HepG2 (cell line): ENCODE results near the gene SH2D3C. TPM values are rescaled to one million over a fixed set of nuclear protein-coding genes. Genes with fewer than 3 reads are reported as not detected.

Source experiments
- RBM39 ChIP-seq: fragments of 200-400 bp; formaldehyde crosslinking; IDR thresholded peaks from one replicate; pipeline ENCODE4 v1.6.1; 2018; ENCODE audit warnings: antibody characterized with exemption, mild to moderate bottlenecking, low read depth, low read length; ENCODE audit not compliant: poor library complexity, severe bottlenecking
- RNF2 ChIP-seq: fragments of 450-650 bp; conservative IDR thresholded peaks from 2 replicates; pipeline ENCODE4 v1.6.1; 2016; ENCODE audit warnings: low read depth
- SALL1 ChIP-seq: sonication (generic); formaldehyde crosslinking; IDR thresholded peaks from 2 replicates; pipeline ENCODE4 v1.8.0; 2022; ENCODE audit warnings: mild to moderate bottlenecking, missing genetic modification reagents
- SKI ChIP-seq: fragments of 450-650 bp; IDR thresholded peaks from one replicate; pipeline ENCODE4 v1.6.1; 2018; ENCODE audit warnings: mild to moderate bottlenecking; ENCODE audit not compliant: partially characterized antibody
- SP5 ChIP-seq: IDR thresholded peaks from 2 replicates; pipeline ENCODE4 v1.6.1; 2016; ENCODE audit warnings: low read depth, borderline replicate concordance
- ZNF224 ChIP-seq: sonication (generic); formaldehyde crosslinking; IDR thresholded peaks from 2 replicates; pipeline ENCODE4 v1.5.0; 2020; ENCODE audit warnings: mild to moderate bottlenecking, missing genetic modification reagents
- ZNF274 ChIP-seq: sonication (generic); formaldehyde crosslinking; IDR thresholded peaks from 2 replicates; pipeline ENCODE4 v1.5.1; 2020; ENCODE audit warnings: mild to moderate bottlenecking, missing genetic modification reagents
- ZNF326 ChIP-seq: sonication (generic); formaldehyde crosslinking; IDR thresholded peaks from 2 replicates; pipeline ENCODE4 v1.4.0; 2020; ENCODE audit warnings: missing genetic modification reagents, borderline replicate concordance
- ZNF34 ChIP-seq: sonication (generic); formaldehyde crosslinking; IDR thresholded peaks from 2 replicates; pipeline ENCODE4 v1.4.0; 2020; ENCODE audit warnings: mild to moderate bottlenecking, missing genetic modification reagents, borderline replicate concordance
- ZNF430 ChIP-seq: sonication (generic); formaldehyde crosslinking; IDR thresholded peaks from 2 replicates; pipeline ENCODE4 v1.9.0; 2021; ENCODE audit warnings: mild to moderate bottlenecking, missing genetic modification reagents
- ZNF577 ChIP-seq: sonication (generic); formaldehyde crosslinking; IDR thresholded peaks from 2 replicates; pipeline ENCODE4 v1.4.0; 2020; ENCODE audit warnings: mild to moderate bottlenecking, low read depth, missing genetic modification reagents, borderline replicate concordance
- ZNF605 ChIP-seq: sonication (generic); formaldehyde crosslinking; IDR thresholded peaks from 2 replicates; pipeline ENCODE4 v1.8.0; 2022; ENCODE audit warnings: mild to moderate bottlenecking, missing genetic modification reagents
- ZNF776 ChIP-seq: sonication (generic); formaldehyde crosslinking; IDR thresholded peaks from 2 replicates; pipeline ENCODE4 v1.4.0; 2020; ENCODE audit warnings: mild to moderate bottlenecking, missing genetic modification reagents
- ZNF788 ChIP-seq: sonication (generic); formaldehyde crosslinking; IDR thresholded peaks from 2 replicates; pipeline ENCODE4 v1.5.0; 2020; ENCODE audit warnings: mild to moderate bottlenecking, missing genetic modification reagents, borderline replicate concordance
- polyA plus RNA-seq, 8 experiments: library from polyadenylated mRNA; depleted of rRNA in 3 of 8; stranded (reverse) in 7 of 8; unstranded in 1 of 8; fragments of >200 nt; fragmentation: Illumina TruSeq in 4 of 8; extraction: Trizol in 4 of 8; gene quantifications; 2 replicates each; pipeline versions ENCODE4 v1.2.1 to v1.2.3, GENCODE V29; 2011 to 2016; ENCODE audit warnings: low read depth in 4 of 8, missing spikeins in 1 of 8, mixed read lengths in 1 of 8; ENCODE audit not compliant: insufficient read depth in 1 of 8
- total RNA-seq, 5 experiments: library from RNA; depleted of rRNA; stranded (reverse); fragments of >200 nt; fragmentation: Illumina TruSeq; extraction: Trizol; gene quantifications; 2 replicates each; pipeline ENCODE4 v1.2.3, GENCODE V29; 2016; ENCODE audit warnings: low read depth in 1 of 5
- TF ChIP-seq, protein P1 (sequence below): sonication (generic); formaldehyde crosslinking; IDR thresholded peaks from 2 replicates; pipeline ENCODE4 v1.4.0; 2020; ENCODE audit warnings: missing genetic modification reagents, mild to moderate bottlenecking, borderline replicate concordance
- TF ChIP-seq, protein P2 (sequence below): IDR thresholded peaks from 2 replicates; pipeline ENCODE4 v1.6.1; 2016; ENCODE audit warnings: mild to moderate bottlenecking
- TF ChIP-seq, protein P3 (sequence below): sonication (generic); formaldehyde crosslinking; IDR thresholded peaks from 2 replicates; pipeline ENCODE4 v1.4.0; 2020; ENCODE audit warnings: missing genetic modification reagents
- TF ChIP-seq, protein P4 (sequence below): sonication (generic); formaldehyde crosslinking; IDR thresholded peaks from 2 replicates; pipeline ENCODE4 v1.8.0; 2022; ENCODE audit warnings: low read depth, missing genetic modification reagents

SH2D3C gene
- total and polyA plus RNA-seq, 2 of the 13 experiments (the other 11 are each of a cell fraction or from before 2014, with no cell fraction given), result not detected

DNA sequence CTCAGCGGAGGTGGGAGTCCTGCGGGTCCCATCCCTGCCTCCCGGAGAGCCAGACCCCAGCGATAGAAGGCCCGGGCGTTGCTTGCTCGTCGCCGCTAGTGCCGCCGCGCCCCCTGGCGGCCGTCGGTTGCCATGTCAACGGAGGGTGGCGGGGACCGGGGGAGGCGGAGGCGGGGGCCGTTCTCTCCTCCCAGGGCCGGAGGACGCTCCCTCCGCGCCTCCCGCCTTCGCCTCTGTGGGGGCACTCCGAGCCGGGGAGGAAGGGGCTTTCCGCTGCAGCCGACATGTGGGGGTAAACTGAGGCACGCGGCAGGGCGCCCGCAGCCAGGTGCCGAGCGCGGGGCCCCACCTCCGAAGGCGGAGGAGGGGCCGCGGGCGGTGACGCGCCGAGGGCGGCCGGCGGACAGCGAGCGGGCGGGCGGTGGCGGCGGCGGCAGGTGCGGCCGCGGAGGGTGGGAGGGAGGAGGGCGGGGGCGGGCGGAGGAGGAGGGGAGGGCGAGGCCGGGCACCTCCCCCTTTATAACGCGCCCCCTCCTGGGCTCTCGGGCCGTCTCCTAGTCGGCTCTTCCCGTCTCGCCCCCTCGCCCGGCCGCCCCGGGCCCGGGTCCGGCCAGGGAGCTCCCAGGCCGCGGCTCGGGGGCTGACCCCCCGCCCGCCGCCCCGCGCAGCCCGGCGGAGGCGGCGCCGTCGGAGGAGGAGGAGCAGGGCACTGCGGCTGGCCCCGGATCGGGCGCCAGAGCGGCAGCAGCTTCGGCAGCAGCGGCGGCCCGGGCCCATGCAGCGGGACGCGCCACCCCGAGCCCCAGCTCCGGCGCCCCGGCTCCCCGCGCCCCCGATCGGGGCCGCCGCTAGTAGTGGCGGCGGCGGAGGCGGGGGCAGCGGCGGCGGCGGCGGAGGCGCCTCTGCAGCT, 6.8 kb upstream of the SH2D3C start (continued):
- TF ChIP-seq SP5 (CRISPR knock-in tag) (0 out of 2 replicates have a peak, but pooled peaks have one; percentile 26), ZNF34 (CRISPR knock-in tag) (0 out of 2 replicates have a peak, but pooled peaks have one; percentile 4), ZNF274 (no peak), ZNF605 (CRISPR knock-in tag) (0 out of 2 replicates have a peak, but pooled peaks have one; percentile 22), ZNF788 (peak; percentile 55; the same call in 1 of the 2 replicates), RBM39 (peak; percentile 45), ZNF577 (no peak), ZNF776 (CRISPR knock-in tag) (no peak), SKI (peak; percentile 45), ZNF430 (CRISPR knock-in tag) (0 out of 2 replicates have a peak, but pooled peaks have one; percentile 51), ZNF224 (CRISPR knock-in tag) (no peak), RNF2 (no peak), ZNF326 (CRISPR knock-in tag) (no peak), SALL1 (CRISPR knock-in tag) (peak; percentile 52; the same call in 1 of the 2 replicates)
- TF ChIP-seq, protein P1, sequence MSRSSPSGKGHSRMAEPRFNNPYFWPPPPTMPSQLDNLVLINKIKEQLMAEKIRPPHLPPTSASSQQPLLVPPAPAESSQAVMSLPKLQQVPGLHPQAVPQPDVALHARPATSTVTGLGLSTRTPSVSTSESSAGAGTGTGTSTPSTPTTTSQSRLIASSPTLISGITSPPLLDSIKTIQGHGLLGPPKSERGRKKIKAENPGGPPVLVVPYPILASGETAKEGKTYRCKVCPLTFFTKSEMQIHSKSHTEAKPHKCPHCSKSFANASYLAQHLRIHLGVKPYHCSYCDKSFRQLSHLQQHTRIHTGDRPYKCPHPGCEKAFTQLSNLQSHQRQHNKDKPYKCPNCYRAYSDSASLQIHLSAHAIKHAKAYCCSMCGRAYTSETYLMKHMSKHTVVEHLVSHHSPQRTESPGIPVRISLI, result no peak
- TF ChIP-seq, protein P2, sequence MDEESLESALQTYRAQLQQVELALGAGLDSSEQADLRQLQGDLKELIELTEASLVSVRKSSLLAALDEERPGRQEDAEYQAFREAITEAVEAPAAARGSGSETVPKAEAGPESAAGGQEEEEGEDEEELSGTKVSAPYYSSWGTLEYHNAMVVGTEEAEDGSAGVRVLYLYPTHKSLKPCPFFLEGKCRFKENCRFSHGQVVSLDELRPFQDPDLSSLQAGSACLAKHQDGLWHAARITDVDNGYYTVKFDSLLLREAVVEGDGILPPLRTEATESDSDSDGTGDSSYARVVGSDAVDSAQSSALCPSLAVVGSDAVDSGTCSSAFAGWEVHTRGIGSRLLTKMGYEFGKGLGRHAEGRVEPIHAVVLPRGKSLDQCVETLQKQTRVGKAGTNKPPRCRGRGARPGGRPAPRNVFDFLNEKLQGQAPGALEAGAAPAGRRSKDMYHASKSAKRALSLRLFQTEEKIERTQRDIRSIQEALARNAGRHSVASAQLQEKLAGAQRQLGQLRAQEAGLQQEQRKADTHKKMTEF (CRISPR knock-in tag), result peak; percentile 48; the same call in 1 of the 2 replicates
- TF ChIP-seq, protein P3, sequence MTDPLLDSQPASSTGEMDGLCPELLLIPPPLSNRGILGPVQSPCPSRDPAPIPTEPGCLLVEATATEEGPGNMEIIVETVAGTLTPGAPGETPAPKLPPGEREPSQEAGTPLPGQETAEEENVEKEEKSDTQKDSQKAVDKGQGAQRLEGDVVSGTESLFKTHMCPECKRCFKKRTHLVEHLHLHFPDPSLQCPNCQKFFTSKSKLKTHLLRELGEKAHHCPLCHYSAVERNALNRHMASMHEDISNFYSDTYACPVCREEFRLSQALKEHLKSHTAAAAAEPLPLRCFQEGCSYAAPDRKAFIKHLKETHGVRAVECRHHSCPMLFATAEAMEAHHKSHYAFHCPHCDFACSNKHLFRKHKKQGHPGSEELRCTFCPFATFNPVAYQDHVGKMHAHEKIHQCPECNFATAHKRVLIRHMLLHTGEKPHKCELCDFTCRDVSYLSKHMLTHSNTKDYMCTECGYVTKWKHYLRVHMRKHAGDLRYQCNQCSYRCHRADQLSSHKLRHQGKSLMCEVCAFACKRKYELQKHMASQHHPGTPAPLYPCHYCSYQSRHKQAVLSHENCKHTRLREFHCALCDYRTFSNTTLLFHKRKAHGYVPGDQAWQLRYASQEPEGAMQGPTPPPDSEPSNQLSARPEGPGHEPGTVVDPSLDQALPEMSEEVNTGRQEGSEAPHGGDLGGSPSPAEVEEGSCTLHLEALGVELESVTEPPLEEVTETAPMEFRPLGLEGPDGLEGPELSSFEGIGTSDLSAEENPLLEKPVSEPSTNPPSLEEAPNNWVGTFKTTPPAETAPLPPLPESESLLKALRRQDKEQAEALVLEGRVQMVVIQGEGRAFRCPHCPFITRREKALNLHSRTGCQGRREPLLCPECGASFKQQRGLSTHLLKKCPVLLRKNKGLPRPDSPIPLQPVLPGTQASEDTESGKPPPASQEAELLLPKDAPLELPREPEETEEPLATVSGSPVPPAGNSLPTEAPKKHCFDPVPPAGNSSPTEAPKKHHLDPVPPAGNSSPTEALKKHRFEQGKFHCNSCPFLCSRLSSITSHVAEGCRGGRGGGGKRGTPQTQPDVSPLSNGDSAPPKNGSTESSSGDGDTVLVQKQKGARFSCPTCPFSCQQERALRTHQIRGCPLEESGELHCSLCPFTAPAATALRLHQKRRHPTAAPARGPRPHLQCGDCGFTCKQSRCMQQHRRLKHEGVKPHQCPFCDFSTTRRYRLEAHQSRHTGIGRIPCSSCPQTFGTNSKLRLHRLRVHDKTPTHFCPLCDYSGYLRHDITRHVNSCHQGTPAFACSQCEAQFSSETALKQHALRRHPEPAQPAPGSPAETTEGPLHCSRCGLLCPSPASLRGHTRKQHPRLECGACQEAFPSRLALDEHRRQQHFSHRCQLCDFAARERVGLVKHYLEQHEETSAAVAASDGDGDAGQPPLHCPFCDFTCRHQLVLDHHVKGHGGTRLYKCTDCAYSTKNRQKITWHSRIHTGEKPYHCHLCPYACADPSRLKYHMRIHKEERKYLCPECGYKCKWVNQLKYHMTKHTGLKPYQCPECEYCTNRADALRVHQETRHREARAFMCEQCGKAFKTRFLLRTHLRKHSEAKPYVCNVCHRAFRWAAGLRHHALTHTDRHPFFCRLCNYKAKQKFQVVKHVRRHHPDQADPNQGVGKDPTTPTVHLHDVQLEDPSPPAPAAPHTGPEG (CRISPR knock-in tag), result 0 out of 2 replicates have a peak, but pooled peaks have one; percentile 29
- TF ChIP-seq, protein P4, sequence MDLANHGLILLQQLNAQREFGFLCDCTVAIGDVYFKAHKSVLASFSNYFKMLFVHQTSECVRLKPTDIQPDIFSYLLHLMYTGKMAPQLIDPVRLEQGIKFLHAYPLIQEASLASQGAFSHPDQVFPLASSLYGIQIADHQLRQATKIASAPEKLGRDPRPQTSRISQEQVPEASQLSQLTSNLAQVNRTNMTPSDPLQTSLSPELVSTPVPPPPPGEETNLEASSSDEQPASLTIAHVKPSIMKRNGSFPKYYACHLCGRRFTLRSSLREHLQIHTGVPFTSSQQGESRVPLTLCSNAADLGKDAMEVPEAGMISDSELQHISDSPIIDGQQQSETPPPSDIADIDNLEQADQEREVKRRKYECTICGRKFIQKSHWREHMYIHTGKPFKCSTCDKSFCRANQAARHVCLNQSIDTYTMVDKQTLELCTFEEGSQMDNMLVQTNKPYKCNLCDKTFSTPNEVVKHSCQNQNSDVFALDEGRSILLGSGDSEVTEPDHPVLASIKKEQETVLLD (CRISPR knock-in tag), result peak; percentile 25; the same call in 1 of the 2 replicates
